Erythroblast (primary cell): ENCODE results near the gene PRPSAP2.

Experiments
- DNase-seq, 2 experiments: peaks; one replicate each; lab custom pipeline; 2025; lab: John Stamatoyannopoulos, UW
- GATA1 ChIP-seq: IDR thresholded peaks from 2 replicates; pipeline ENCODE4 v1.6.1; 2011; ENCODE audit warnings: low read depth, mild to moderate bottlenecking, control low read depth, low read length, moderate library complexity
- POLR2A ChIP-seq: IDR thresholded peaks from 2 replicates; pipeline ENCODE4 v1.6.1; 2011; ENCODE audit warnings: mild to moderate bottlenecking, low read length

The PRPSAP2 gene

GRCh38 chr17:18860161-18860972 lies 2.4 kb downstream of the PRPSAP2 start:
- TF ChIP-seq POLR2A (no peak), GATA1 (no peak)
- DNase-seq, result no peak

- no peak for DNase-seq
- TF ChIP-seq POLR2A (no peak), GATA1 (no peak)
Observed at GRCh38 chr17:18862011-18862410, 4.1 kb downstream of the PRPSAP2 start.

GRCh38 chr17:18864996-18865395 lies 7.1 kb downstream of the PRPSAP2 start:
- peak; percentile 49 to 65 for DNase-seq

- DNase-seq, result no peak
- TF ChIP-seq POLR2A (no peak), GATA1 (no peak)
Observed at GRCh38 chr17:18866866-18867813, 9.2 kb downstream of the PRPSAP2 start.

DNA sequence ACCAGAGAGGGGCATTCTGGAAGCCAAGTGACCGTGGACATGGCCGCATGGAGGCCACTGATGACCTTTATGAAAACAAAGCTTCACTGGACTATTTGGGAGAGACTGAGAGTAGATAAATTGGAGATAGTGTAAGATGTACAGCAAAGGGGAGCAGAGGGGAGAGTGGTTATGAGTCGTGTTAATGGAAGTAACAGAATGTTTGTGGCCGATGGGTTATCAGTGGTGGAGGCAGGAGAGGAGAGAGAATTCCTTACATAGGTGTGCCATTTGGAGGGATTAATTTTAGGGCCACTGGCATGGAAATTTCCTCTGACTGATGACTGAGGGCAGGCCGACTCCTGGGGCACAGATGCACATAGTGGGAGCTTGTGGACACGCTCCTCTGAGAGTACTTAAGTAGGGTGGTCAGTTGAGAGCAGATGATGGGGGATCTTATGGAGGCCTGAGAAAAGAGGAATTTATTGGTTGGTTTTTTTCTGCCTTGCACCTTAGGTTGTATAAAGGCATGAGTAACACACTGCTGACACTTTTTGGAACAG lies 19.2 kb downstream of the PRPSAP2 start:
- no peak for DNase-seq
- TF ChIP-seq GATA1, result no peak
- TF ChIP-seq POLR2A, result no peak

DNA sequence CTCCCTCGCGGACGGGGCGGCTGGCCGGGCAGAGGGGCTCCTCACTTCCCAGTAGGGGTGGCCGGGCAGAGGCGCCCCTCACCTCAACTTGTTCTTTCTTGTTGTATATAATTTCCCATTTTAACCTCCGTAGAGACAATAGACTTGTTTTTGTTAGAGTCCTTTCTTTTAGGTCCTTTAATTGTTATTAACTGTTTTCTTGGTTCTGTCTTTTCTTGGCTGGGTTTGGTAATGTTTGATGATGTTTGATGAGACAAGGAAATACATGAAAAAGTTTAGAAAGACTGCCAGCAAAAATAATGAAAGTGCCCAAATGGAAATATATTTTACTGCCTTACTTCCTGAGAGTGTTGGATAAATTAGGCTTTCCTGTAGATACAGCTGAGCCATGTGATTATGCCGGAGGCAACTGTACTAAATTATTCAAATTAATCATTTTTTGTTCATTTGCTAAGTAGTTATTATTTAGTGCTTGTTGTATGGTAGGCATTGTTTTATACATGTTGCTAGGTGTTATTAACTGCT lies 30.9 kb downstream of the PRPSAP2 start:
- no peak for DNase-seq
- no peak for TF ChIP-seq POLR2A
- TF ChIP-seq GATA1, result no peak

- DNase-seq, result no peak
- TF ChIP-seq POLR2A (no peak), GATA1 (no peak)
Observed at GRCh38 chr17:18889658-18890057, 31.7 kb downstream of the PRPSAP2 start.

GRCh38 chr17:18891541-18891940 lies 33.6 kb downstream of the PRPSAP2 start:
- TF ChIP-seq POLR2A (no peak), GATA1 (no peak)
- no peak for DNase-seq

- TF ChIP-seq POLR2A (no peak), GATA1 (no peak)
- no peak for DNase-seq
Observed at GRCh38 chr17:18896146-18896545, 38.2 kb downstream of the PRPSAP2 start.

GRCh38 chr17:18896947-18897346 lies 39.0 kb downstream of the PRPSAP2 start:
- DNase-seq, result no peak
- TF ChIP-seq GATA1, result no peak
- no peak for TF ChIP-seq POLR2A

- DNase-seq, result no peak
- TF ChIP-seq GATA1, result no peak
- TF ChIP-seq POLR2A, result no peak
Observed at GRCh38 chr17:18904482-18904881, 46.6 kb downstream of the PRPSAP2 start.

DNA sequence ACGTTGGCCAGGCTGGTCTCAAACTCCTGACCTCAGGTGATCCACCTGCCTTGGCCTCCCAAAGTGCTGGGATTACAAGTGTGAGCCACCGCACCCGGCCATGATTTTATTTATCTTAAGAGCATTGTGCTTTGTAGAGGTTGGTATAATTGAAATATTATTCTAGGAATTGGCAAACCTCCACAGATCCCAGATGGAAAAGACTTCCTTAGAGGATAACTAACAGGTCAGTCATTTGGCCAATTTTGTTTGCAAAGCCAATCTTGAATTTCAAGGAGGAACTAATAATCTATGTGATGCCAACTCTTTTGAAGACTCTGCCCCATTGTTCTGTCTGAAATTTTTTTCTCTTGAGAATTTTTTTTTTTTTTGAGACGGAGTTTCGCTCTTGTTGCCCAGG lies 47.3 kb downstream of the PRPSAP2 start:
- no peak for TF ChIP-seq POLR2A
- TF ChIP-seq GATA1, result no peak
- no peak for DNase-seq

DNA sequence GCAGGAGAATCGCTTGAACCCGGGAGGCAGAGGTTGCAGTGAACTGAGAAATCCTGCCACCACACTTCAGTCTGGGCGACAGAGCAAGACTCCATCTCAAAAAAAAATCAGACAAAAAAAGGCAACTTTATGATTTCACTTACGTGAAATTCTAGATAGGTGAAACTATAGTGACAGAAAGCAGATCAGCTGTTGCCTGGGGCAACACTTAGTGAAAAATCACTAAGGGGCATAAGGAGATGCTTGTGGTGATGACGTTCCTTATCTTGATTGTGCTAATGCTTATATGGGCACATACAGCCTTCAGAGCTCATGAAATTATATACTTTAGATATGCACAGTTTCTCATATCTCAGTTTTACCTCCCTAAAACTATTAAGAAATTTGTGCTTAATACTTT lies 52.4 kb downstream of the PRPSAP2 start:
- no peak for DNase-seq
- TF ChIP-seq POLR2A (no peak), GATA1 (no peak)

DNA sequence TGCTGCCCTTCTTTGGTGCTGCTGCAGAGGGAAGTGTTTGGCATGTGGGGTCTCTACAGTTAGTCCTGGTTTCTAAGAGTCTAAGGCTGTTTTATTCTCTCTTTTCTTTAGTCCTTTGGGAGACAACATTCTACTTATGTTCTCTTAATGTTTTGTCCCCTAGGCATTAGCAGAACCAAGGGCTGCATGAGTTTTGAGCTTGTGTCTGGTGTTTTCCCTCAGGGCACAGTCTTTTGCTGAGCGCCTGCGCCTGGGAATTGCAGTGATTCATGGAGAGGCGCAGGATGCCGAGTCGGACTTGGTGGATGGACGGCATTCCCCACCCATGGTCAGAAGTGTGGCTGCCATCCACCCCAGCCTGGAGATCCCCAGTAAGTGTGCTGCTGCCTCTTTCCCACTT lies 53.0 kb downstream of the PRPSAP2 start:
- TF ChIP-seq GATA1 (no peak), POLR2A (no peak)
- DNase-seq, result no peak
